ENCODE data around the gene DOCK4.

- no peak for TF ChIP-seq ZNF274 (IDR thresholded peaks at IDR 0.05; ENCODE audit: low read depth, low read length)
- no peak for TF ChIP-seq SUZ12 (IDR thresholded peaks at IDR 0.05; ENCODE audit: extremely low read depth, insufficient read depth, insufficient read length)
These were observed 425.7 kb downstream of the DOCK4 start for GRCh38 chr7:111780527-111780926.

All from NT2/D1 (cell line).